8988T (cell line): ENCODE data around the gene HTR2A.

Experiments used
- DNase-seq: peaks from one replicate; pipeline ENCODE4 v3.0.0; 2011

HTR2A gene

DNA sequence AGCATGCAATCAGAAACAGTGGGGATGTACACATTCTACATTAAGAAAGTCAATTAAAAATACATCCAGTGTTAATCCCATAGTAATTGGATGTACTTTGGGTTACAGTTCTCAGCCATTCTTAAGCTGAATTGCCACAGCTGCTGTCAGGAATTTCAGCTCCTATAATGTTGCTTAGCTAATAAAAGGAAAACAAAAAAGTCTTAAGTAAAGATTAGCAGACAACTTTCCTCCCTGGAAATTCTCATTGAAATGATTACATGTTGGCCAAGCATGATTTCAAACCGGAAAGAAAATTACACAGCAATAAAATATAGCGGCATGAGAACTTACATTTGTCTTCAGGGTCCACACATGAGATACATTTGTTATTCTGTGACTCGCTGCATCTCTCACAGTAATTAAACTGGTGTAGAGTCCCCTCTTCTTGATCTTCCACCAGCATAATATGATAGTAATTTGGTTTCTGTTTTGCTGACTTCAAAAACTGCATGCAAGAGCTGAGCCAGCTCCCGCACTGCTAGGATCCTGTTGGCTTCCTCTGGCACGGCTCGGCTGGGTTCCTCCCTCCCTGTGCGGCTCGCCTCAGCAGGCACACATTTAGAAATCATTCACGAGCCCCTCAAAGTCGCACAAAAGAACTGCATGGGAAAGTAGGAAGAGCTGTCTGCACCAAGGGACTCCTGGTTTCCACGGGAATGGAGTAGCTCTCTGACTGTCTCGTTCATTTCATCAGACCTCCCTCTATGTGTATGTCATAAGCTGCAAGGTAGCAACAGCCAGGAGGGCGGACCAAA is at the start of gene HTR2A:
TSS of gene HTR2A (minus strand) at position 713 of the 797 bp plus-strand sequence. CDS start 1,147 bp downstream, outside the sequence.
- DNase-seq, result no peak

DNA sequence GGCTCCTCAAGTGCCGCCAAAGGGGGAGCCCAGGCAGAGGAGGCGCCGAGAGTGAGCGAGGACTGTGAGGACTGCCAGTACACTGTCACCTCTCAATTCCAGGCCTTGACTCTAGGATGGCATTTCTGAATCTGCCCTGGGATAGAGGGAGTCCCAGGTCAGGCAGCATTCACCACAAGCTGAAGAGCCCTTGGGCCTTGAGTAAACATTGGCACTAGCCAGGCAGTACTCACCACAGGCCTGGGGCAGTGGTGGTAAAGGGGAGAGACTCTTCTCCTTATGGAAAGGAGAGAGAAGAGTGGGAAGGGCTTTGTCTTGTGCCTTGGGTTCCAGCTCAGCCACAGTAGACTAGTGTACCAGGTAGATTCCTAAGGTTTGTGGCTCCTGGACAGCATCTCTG is 39.7 kb upstream of the HTR2A start:
- no peak for DNase-seq

DNA sequence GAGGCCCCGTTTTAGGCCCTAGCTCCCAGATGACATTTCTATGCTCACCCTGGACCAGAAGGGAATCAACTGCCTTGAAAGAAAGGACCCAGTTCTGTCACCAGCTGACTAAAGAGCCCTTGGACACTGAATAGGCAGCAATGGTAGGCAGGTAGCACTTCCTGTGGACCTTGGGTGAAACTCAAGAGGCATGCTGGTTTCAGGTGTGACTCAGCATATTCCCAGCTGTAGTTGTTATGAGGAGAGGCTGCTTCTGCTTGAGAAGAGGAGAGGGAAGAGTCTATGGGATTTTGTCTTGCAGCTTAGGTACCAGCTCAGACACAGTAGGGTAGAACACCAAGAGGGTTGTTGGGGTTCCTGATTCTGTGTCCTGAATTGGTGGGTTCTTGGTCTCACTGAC is 37.9 kb upstream of the HTR2A start:
- DNase-seq, result no peak

DNA sequence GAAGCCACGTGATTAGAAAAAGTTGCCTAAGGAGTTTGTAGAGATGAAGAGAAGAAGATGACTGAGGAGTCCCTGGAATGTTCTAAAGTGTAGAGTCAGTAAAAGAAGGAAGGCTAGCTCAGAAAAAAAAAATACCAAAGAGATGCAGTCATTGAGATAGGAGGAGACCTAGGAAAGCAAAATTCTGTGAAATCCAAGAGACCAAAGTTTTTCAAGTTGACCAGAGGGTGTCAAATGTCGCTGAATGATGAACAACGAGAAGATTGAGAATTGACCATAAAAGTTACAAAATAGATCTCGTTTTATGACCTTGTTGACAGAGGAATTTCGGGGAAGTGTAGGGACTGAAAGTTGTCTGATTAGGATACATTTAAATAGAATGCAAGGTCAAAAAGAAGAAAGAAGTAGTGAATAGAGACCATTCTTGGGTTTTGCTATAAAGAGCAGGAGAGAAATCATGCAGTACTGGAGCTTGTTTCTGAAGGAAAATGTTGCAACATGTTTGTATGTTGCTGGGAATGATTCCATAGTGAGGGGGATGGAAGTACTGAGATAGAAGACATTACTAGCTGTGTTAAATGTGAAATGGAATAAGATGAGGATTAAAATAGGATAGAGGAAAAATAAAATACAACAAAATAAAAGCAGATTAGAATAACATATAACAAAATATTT is 30.2 kb upstream of the HTR2A start:
- DNase-seq, result no peak

DNA sequence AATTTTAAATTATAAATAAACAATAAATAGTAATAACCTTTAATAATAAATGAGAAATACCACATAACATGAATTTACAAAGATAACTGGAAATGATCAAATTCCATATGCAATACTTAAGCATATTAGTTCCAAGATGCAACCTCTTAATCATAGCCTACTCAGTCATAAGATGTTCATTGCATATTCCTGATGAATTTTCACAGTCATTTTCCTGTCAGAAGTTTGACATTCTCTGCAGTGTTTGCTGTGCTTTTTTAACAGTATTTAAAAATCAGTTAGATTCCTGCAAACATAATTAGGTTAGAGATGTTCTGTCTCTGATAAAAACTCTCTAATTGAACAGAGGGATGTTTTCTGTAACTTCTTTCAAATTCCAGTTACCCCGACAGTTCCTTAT is 28.6 kb upstream of the HTR2A start:
- no peak for DNase-seq

DNA sequence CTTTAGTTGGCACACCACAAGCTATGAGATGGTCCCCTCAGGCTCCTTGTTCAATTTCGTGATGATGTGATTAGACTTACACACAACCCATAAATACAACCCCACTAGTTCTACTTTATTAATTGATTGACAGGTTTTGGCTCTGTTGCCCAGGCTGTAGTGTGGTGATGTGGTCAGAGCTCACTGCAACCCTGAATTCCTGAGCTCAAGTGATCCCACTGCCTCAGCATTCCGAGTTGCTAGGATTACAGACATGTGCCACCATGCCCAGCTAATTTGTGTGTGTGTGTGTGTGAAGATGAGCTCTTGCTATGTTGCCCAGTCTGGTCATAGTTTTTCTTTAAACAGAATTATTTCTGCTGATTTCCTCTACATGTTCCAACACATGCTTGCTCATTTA is 17.5 kb upstream of the HTR2A start:
- no peak for DNase-seq

DNA sequence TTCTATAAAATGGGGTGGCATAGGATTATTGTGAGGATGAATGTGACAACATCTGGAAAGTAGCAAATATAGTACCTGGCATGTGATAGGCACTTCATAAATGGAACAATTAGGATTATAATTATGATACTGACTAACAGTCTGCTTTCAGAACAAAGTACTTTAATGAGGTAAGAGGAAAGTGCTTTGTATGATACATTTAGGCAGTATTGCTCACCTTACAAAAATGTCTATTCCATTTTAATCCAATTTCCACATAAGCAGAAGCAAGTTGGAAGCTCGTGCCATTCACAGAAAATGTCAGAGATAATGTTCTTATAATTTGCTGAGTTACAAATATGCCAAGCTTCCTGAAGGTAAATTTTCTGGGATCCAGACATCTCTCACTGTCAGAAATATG is 16.9 kb upstream of the HTR2A start:
- no peak for DNase-seq

DNA sequence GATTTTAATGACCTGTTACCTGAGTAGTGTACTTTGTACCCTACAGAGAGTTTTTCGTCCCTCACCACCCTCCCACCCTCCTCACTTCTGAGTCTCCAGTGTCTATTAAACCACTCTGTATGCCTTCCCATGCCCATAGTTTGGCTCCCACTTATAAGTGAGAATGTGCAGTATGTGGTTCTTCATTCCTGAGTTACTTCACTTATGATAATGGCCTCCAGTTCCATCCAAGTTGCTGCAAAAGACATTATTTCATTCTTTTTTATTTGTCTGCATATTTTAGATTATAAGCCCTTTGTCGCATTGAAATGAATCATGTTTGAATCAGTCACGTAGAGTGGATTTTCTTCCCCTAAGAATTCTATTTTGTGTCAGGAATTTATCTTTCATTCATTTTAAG is 12.2 kb upstream of the HTR2A start:
- no peak for DNase-seq

DNA sequence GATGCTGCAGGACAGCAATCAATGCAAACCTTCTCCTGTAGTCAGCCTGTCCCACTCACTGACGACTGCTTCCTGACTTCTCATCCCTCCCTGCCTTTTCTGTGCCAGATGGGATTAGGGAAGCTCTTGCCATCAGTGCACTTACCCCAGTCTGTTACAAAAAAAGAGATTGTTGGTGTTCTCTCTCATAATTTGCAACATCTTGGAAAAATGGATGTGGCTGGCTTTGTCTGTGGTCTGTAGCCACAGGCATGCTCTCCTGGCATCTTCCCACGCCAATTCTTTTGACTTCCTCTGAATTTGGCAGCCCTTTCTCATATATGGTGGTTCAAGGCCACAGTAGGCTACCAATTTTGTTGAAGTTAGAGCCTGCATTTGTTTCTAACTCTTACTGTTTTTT is 11.6 kb upstream of the HTR2A start:
- no peak for DNase-seq

DNA sequence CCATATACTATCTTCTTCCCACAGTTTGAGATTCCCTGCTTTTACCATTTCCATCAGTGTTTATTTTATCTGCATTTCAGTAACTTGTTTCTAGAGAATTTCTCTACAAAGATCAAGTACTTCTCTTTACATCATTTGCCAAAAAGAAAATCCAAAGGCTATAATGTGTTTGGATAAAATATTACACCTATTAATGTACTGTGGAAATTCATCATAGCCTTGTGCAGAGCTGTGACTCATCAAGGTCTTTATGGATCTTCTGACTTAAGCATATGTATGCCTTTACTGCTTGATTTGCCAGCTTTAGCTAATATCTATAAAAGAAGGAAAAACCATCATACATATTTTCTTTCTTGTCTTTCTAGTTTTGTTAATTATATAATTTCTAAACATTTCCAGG is 9.6 kb upstream of the HTR2A start:
- no peak for DNase-seq

DNA sequence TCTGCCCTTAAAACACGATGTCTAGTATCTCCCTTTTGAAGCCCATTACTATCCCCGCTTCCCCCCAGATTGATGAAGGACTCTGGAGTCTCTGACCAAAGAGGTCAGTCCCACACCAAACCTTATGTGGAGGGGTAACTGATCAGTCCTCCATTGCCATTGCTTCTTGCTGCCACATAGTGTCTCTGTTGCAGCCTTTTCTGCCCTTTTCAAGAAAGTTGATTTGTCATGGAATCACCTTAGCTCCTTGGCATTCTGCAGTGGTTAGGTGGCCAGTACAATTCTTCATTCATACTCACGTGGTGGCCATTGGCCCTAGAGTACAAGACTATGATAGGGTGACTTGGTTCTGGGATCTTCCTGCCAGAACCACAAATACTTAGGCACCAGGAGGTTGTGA is 8.4 kb upstream of the HTR2A start:
- DNase-seq, result no peak

DNA sequence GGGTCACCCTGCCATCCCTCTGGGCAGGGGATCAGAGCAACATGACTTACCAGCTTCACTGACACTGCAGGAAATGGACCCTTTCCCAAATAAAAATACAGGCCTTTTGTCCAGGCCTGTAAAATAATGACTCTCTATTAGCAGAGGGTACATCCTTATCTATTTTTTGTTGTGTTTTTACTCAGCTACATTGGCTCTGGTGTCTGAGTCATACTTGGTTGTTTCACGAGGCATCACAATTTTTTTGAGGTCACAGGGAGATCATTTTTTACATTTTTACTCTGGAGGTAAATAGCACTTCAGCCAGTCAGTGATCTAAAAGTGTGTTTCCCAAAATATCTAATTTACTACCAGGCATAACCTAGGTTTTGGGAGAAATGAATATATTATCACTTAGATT is 6.9 kb upstream of the HTR2A start:
- no peak for DNase-seq

DNA sequence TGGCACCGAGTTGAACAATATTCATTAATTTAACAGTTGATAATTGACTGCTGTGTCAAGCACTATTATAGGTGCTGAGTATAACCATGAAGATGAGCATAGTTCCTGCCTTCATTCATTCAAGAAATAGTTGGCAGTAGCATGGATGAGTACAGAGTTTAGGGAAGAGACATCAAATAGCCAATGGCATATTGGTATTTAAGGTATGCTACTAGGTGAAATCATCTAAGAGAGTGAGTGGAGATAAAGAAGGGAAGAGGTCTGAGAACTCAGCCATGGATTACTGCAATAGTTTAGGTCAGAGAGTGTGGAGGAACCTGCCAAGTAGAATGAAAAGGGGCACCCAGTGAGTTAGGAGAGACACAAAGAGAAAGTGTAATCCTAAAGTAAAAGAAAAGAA is 4.9 kb upstream of the HTR2A start:
- DNase-seq, result no peak

DNA sequence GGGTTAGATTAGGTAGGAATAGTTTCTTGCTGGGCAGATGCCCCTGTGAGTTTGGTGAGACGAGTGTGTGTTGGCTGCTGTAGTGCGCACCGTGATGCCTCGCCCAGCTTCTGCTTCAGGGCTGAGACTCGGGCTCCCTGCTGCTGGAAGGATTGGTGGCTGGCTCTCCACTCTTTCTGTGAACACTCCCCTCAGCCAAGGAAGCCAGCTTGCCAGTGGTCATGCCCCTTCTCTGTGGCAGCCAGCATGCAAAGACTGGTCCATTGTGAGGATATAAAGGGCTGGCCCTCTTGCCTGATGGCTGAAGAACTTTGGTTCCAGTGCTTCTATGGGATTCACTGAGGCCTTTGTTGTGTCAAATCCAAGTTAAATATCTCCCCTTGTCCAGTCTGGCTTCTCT is 2.9 kb upstream of the HTR2A start:
- DNase-seq, result no peak

DNA sequence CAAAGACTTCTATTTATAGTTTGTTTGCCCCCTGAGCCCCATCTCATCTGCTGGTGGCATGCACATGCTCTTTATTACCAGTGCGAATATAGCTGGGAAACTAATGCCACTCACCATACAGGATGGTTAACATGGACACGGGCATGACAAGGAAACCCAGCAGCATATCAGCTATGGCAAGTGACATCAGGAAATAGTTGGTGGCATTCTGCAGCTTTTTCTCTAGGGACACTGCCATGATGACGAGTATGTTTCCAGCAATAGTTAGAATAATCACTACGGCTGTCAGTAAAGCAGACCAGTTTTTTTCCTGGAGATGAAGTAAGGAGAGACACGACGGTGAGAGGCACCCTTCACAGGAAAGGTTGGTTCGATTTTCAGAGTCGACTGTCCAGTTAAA is 1.5 kb downstream of the HTR2A start:
- DNase-seq, result no peak

DNA sequence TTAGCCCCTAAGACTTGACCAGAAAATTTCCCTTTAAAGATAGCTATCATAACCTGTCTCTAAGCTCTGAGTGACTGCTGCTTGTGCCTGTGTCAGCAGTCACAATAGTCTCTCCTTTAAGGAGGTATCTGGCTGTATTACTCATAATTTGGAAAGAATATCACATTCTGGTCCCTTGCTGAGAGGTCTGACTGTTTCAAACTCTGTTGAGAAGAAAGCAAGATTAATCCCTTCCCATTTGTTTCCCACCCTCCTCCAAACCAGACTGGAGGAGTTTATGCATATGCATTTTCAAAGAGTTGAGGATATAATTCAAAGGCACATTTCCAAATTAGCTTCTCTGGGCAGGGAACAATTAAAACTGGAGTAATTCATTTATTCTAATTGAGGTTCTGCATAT is 2.3 kb downstream of the HTR2A start:
- DNase-seq, result no peak

DNA sequence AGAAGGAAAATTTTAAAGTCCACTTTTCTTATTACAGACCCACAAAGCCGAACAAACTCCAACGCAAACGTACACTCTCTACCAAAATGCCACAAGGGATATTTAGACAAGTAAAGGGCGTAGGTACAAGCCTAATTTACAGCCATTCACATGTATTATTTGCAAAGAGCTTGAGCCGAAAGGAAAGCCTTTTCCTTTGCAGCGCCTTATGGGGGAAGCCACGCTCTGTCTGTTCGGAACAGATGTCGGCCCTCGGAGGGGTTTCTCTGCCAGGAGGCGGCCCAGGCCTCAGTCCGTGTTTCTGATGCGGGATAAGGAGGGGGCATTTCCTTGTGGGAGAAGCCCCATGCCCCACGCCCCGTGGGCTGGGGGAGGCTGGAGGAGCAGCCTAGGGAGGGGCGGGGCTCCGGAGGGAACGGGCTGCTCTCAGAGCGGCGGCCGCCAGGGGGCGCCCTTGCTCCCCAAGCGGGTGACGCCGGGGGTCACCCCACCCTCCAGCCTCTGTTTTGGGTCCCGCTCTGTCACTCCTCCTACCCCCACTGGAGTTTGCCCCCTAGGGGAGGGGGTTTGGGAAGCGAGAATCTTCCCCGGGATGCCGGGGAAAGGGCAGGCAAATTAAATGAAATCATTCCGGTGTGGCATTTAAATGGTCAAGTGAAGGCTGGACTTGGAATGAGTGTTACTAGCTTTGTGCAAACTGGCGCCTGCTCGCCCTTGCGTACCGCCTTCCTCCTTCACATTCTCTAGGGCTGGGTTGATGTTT is 2.9 kb downstream of the HTR2A start:
- peak; percentile 53 for DNase-seq

DNA sequence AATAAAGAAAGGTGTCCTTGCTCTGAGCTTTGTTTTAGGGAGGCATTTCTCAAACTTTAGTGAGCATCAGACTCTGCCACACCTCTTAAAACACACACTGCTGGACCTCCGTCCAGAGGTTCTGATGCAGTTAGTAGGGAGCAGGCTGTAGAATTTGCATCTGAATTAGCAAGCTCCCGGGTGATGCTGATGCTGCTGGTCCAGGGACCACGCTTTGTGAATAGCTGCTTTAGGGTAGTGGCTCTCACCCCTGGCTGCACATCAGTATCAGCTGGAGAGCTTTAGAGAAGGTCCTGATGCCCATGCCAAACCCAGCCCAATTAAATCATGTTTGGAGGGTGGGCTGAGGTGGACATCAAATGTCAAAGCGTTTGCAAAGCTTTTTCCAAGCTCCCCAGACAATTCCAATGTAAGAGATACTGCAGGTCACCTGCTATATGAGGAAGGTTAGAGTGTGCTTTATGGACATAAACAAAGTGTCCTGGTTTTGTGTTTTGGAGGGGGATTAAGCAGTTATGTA is 3.6 kb downstream of the HTR2A start:
- no peak for DNase-seq

DNA sequence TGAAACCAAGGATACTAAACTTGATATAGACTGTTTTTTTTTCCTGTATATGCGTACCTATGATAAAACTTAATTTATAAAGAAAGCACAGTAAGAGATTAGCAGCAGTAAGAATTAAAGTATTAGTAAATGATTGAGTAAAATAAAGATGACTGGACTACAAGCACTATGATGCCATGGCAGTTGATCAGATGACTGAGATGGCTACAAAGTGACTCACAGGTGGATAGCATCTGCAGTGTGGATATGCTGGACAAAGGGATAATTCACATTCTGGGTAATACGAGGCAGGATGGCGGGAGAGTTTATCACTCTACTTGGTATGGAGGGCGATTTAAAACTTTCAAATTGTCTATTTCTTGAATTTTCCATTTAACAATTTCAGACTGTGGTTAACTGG is 11.8 kb downstream of the HTR2A start:
- no peak for DNase-seq

DNA sequence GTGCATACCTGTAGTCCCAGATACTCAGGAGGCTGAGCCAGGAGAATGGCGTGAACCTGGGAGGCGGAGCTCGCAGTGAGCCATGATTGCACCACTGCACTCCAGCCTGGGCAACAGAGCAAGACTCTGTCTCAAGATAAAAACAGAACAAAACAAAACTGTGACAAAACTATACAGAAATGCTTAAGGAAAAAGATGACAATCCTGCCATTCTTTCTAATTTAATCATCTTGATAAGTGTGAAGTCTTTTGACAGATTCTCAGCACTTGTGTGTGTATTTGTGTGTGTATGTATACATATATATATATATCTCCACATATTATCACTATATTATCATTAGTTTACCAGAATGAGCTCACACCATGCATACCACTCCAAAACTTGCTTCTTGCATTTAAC is 12.3 kb downstream of the HTR2A start:
- DNase-seq, result no peak

DNA sequence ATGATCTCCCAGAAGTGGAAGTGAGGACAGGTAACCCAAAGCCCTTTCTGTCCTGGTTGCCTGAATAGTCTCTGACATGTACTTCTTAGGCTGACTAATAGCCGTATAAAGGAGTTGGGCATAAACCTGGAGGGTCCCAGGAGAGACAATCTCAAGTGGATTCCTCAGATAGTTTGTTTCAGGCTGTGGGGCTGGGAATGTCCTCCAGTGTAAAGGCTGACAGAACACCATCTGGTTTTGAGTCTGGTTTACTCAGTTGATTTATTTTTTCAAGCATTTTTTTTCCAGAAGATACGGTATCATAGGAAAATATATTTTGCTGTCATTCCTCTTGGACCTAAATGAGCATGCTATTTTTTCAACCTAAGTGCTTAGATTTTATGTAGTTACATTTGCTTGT is 15.2 kb downstream of the HTR2A start:
- no peak for DNase-seq

DNA sequence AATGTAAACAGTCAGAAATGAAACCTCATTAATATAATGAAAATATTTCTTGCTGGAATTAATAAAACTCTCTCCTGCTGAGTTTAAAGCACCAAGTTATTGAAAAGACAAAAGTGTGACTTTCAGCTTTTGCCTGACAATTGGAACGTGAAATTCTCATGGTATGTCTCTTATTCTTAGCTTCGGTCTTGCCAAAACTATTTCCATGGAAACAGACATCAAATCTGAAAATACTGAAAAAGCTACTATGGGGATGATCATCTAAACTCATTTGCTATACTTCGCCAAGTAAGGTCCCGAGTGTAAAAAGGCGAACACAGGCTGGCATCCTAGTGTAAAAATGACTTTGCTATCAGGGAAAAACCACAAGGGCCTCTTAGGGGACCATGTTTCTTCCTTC is 22.8 kb downstream of the HTR2A start:
- DNase-seq, result no peak

DNA sequence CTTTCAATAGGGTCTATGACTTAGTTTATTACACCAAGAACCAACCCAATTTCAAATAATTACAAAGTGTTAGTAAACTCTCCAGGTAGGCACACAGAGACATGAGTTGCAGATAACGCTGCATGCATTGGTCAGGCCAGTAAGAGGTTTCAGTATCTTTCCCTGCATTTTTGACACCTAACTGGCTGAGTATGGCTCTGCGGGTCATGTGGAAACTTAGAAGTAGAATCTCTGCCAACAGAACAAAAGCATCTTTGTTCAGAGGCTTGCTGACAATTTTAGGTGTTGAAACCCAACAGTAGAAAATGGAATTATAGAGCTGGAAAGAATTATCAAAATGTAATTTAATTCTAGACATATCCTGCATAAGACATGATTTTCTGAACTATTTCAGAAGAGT is 25.3 kb downstream of the HTR2A start:
- DNase-seq, result no peak

DNA sequence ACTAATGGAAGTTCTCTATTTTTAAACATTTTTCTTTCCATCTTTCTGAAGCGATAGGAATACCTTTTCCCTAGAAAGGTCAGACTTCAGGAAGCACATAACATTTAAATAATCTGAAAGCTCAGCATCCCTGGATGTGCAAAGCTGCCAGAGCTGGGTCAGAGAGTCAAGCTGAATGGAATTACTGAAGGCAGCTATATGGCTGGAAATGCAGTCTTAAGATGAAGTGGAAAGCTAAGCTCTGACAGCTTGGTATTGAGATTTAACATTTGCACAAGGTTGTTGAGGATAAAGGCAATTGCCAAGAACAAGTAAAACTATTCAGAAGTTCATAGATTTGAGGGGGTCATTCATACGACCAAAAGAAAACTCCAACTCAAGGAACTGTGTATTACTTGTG is 28.8 kb downstream of the HTR2A start:
- no peak for DNase-seq
